ENCODE data around the gene GNB1L. TPM values are rescaled to one million over a fixed set of nuclear protein-coding genes. Genes with fewer than 3 reads are reported as not detected.

GNB1L gene
- total and polyA plus RNA-seq, 9 of the 15 experiments (the other 6 are each of a cell fraction or from before 2014, with no cell fraction given), result 0.56 to 50.5 (median 10.2) TPM

GRCh38 chr22:19901577-19902244 lies 47.0 kb upstream of the GNB1L start:
- H3K27me3 ChIP-seq (ENCODE audit: control insufficient read depth in 2 of 2, insufficient read depth in 2 of 2, low read length in 2 of 2), result no peaks in the 10 kb centered on the region
- no peak overlapping the region for H3K4me3 ChIP-seq
- peaks cover 13% of the 10 kb centered on the region; the same call in 2 of the 3 replicates for H3K36me3 ChIP-seq (ENCODE audit: control insufficient read depth, insufficient read depth, low read length)
- H3K4me1 ChIP-seq (replicated peaks in 1 of 2; ENCODE audit: control insufficient read depth in 2 of 2, insufficient read depth in 2 of 2, low read length in 2 of 2), result peaks cover 0 to 51% of the 10 kb centered on the region in 2 experiments; a peak in 2 of 5 replicates
- WGBS (ENCODE audit: insufficient coverage, low coverage, missing lambda C conversion rate), result 66% methylated on average over 11 of the region's 11 CpGs
- intact Hi-C loops (cut with micrococcal nuclease) (no loop called here), in situ Hi-C loops (cut with MboI) (no loop called here)
- peaks cover 11% of the 10 kb centered on the region for H4K20me1 ChIP-seq (replicated peaks; ENCODE audit: control insufficient read depth, insufficient read depth, low read length)
- no peak overlapping the region for H3K27ac ChIP-seq (ENCODE audit: extremely low read depth, low read depth, low read length)
- ATAC-seq, result no peak
- no peak overlapping the region for H3K4me2 ChIP-seq (ENCODE audit: insufficient read depth, low read length)
- TF ChIP-seq PML (IDR thresholded peaks at IDR 0.05; ENCODE audit: low read length) (no peak), E2F1 (CRISPR knock-in tag; IDR thresholded peaks at IDR 0.05) (0 out of 2 replicates have a peak, but pooled peaks have one; percentile 53), CHD1 (IDR thresholded peaks at IDR 0.05; ENCODE audit: low read length) (peak; percentile 43), SIX5 (IDR thresholded peaks at IDR 0.05; ENCODE audit: borderline replicate concordance in 1 of 2, insufficient read depth in 1 of 2, low read depth in 1 of 2, low read length in 2 of 2) (0 out of 4 replicates have a peak, but pooled peaks of 1 of the 2 experiments have one; percentile 12), HDAC6 (IDR thresholded peaks at IDR 0.05; ENCODE audit: low read depth, low read length) (0 out of 2 replicates have a peak, but pooled peaks have one; percentile 54), TCF7 (IDR thresholded peaks at IDR 0.05; ENCODE audit: borderline replicate concordance) (no peak), NR0B1 (IDR thresholded peaks at IDR 0.05; ENCODE audit: partially characterized antibody) (no peak)
- H3K9ac ChIP-seq (ENCODE audit: insufficient read depth in 1 of 2, low read depth in 2 of 2, low read length in 2 of 2), result 0 out of 4 replicates have a peak overlapping the region, but pooled peaks of 1 of the 2 experiments have one; percentile 1
- H3K79me2 ChIP-seq (ENCODE audit: control insufficient read depth, insufficient read depth, low read length), result no peaks in the 10 kb centered on the region
- CTCF ChIA-PET (ENCODE audit: low intra/inter-chr PET ratio), result no interaction called here
- peak; percentile 52 for FAIRE-seq
- DNase-seq (ENCODE audit: extremely low read depth in 1 of 4, low spot score in 3 of 4), result no peak
- no TSS peak for BruUV-seq (replicated peaks)
- no peaks in the 10 kb centered on the region for H3K9me1 ChIP-seq (ENCODE audit: control insufficient read depth, insufficient read depth, low read length)
- POLR2A ChIA-PET, result interaction anchor here (0.6 to 11.2 kb wide), 16 partner anchors 9 to 212 kb away, joined by 3 to 141 read pairs (median 4); partner anchors contain the start of genes COMT, GNB1L, RTL10 and TXNRD2
- no peak overlapping the region for H2AFZ ChIP-seq (ENCODE audit: low read depth, low read length)
- H3K9me3 ChIP-seq (replicated peaks; ENCODE audit: control insufficient read depth, insufficient read depth, low read depth, low read length), result no peaks in the 10 kb centered on the region
